Endothelial cell of umbilical vein (primary cell): ENCODE measurements around the gene FLNB. TPM values are rescaled to one million over a fixed set of nuclear protein-coding genes. Genes with fewer than 3 reads are reported as not detected.

Experiments
- BruUV-seq: library from RNA; stranded (reverse); fragments of 400-500 nt; replicated peaks from 2 replicates; lab custom pipeline; 2021; lab: Mats Ljungman, UMichigan
- CTCF ChIA-PET: fragments of 300-600, 350-600 bp; sonication (Branson Sonifier 250); formaldehyde crosslinking; loops from one replicate; lab custom pipeline; 2021; ENCODE audit warnings: antibody characterized with exemption, inconsistent platforms; lab: Charles Lee
- POLR2A ChIA-PET: fragments of 300-600, 350-600 bp; sonication (Branson Sonifier 250); formaldehyde crosslinking; loops from one replicate; lab custom pipeline; 2021; ENCODE audit warnings: antibody characterized with exemption, inconsistent platforms; lab: Charles Lee
- DNase-seq: peaks from one replicate; pipeline ENCODE4 v3.0.0-alpha.2; 2011; ENCODE audit warnings: low read depth, low spot score
- FAIRE-seq: peaks from 2 replicates; lab custom pipeline; 2011; peaks lifted over from hg19 to GRCh38; lab: Jason Lieb, UNC
- H2AFZ ChIP-seq: 2 replicates; pipeline ENCODE4 v1.6.0; 2012; ENCODE audit warnings: low read depth, low read length, control low read depth, inconsistent platforms
- H3K27ac ChIP-seq: 2 replicates; pipeline ENCODE4 v1.5.1; 2011; ENCODE audit warnings: low read depth, mild to moderate bottlenecking, control low read depth, low read length, moderate library complexity; ENCODE audit not compliant: insufficient read depth
- H3K27me3 ChIP-seq, 2 experiments: 2 replicates each; pipeline versions ENCODE4 v1.6.0 to v1.6.1; 2011; ENCODE audit warnings: low read length in 2 of 2, mixed read lengths in 1 of 2; ENCODE audit not compliant: control insufficient read depth in 2 of 2, insufficient read depth in 2 of 2
- H3K36me3 ChIP-seq, 2 experiments: 2 replicates in 1 of 2; 3 replicates in 1 of 2; pipeline ENCODE4 v1.5.1; 2011; ENCODE audit warnings: low read length in 2 of 2, mild to moderate bottlenecking in 1 of 2, moderate library complexity in 1 of 2; ENCODE audit not compliant: control insufficient read depth in 2 of 2, insufficient read depth in 2 of 2; ENCODE audit errors: extremely low read depth in 1 of 2
- H3K4me1 ChIP-seq: 3 replicates; pipeline ENCODE4 v1.5.1; 2011; ENCODE audit warnings: mild to moderate bottlenecking, low read length; ENCODE audit not compliant: control insufficient read depth, insufficient read depth; ENCODE audit errors: extremely low read depth
- H3K4me2 ChIP-seq: 2 replicates; pipeline ENCODE4 v1.6.1; 2011; ENCODE audit warnings: low read length, control low read depth, mixed read lengths; ENCODE audit not compliant: insufficient read depth
- H3K4me3 ChIP-seq, 3 experiments: fragments of 200-600 bp in 1 of 3; sonication (generic), shearing (Covaris generic) in 1 of 3; replicated peaks in 1 of 3; 2 replicates each; pipeline ENCODE4 v1.5.1; 2011 to 2016; ENCODE audit warnings: control low read depth in 3 of 3, low read length in 3 of 3, mild to moderate bottlenecking in 2 of 3, inconsistent platforms in 1 of 3, low read depth in 1 of 3, moderate library complexity in 1 of 3; ENCODE audit not compliant: insufficient read depth in 1 of 3
- H3K79me2 ChIP-seq: 2 replicates; pipeline ENCODE4 v1.6.0; 2012; ENCODE audit warnings: low read length, inconsistent platforms; ENCODE audit not compliant: control insufficient read depth, insufficient read depth
- H3K9ac ChIP-seq: replicated peaks from 2 replicates; pipeline ENCODE3; 2011; ENCODE audit warnings: low read length, control low read depth; ENCODE audit not compliant: insufficient read depth; ENCODE audit errors: extremely low read depth
- H3K9me1 ChIP-seq: replicated peaks from 3 replicates; pipeline ENCODE4 v1.6.0; 2011; ENCODE audit warnings: mild to moderate bottlenecking, low read length; ENCODE audit not compliant: control insufficient read depth, insufficient read depth; ENCODE audit errors: extremely low read depth
- H3K9me3 ChIP-seq: replicated peaks from 2 replicates; pipeline ENCODE4 v1.5.1; 2012; ENCODE audit warnings: low read length, inconsistent platforms; ENCODE audit not compliant: control insufficient read depth, insufficient read depth
- H4K20me1 ChIP-seq: replicated peaks from 2 replicates; pipeline ENCODE3; 2011; ENCODE audit warnings: mild to moderate bottlenecking, low read length; ENCODE audit not compliant: control insufficient read depth, insufficient read depth; ENCODE audit errors: extremely low read depth
- EZH2 ChIP-seq: IDR thresholded peaks from 2 replicates; pipeline ENCODE4 v1.6.1; 2012; ENCODE audit warnings: borderline replicate concordance, low read depth, mild to moderate bottlenecking, moderate library complexity, low read length, inconsistent platforms; ENCODE audit not compliant: severe bottlenecking
- GATA2 ChIP-seq: IDR thresholded peaks from 2 replicates; pipeline ENCODE4 v1.7.0; 2011; ENCODE audit warnings: low read depth, mild to moderate bottlenecking, moderate library complexity, mixed read lengths, low read length; ENCODE audit not compliant: insufficient read length, insufficient read depth
- JUN ChIP-seq: IDR thresholded peaks from 2 replicates; pipeline ENCODE4 v1.6.1; 2011; ENCODE audit warnings: borderline replicate concordance, low read depth; ENCODE audit not compliant: insufficient read length, insufficient read depth
- MYC ChIP-seq: IDR thresholded peaks from one replicate; pipeline ENCODE4 v1.6.1; 2011; ENCODE audit warnings: mild to moderate bottlenecking, low read depth, low read length
- POLR2A ChIP-seq: IDR thresholded peaks from 2 replicates; pipeline ENCODE4 v1.6.1; 2012; ENCODE audit warnings: low read depth, mild to moderate bottlenecking, control low read depth, low read length
- POLR2AphosphoS5 ChIP-seq: IDR thresholded peaks from 2 replicates; pipeline ENCODE4 v1.6.1; 2012; ENCODE audit warnings: low read depth, mild to moderate bottlenecking, control low read depth, low read length, moderate library complexity; ENCODE audit not compliant: insufficient read depth
- dilution Hi-C: fragments of 300-500 bp; cut with MboI; formaldehyde crosslinking; loops from one replicate; pipeline ENCODE4 v1.15.0; 2019; ENCODE audit warnings: low sequenced_read_pairs; ENCODE audit not compliant: extremely low pct_ligation_motif_present
- intact Hi-C: fragments of 100-400 bp; cut with micrococcal nuclease; formaldehyde crosslinking; loops from one replicate; pipeline ENCODE4 v1.10.0; 2022
- polyA plus RNA-seq, 4 experiments: library from polyadenylated mRNA; depleted of rRNA in 3 of 4; stranded (reverse) in 3 of 4; unstranded in 1 of 4; fragments of >200 nt; gene quantifications; 2 replicates each; pipeline versions ENCODE4 v1.2.1 to v1.2.3, GENCODE V29; 2011 to 2012; ENCODE audit warnings: missing spikeins in 1 of 4
- total RNA-seq: library from RNA; stranded (reverse); gene quantifications from 2 replicates; pipeline ENCODE4 v1.2.3, GENCODE V29; 2021
- TF ChIP-seq, protein P1 (sequence below), 2 donors: IDR thresholded peaks; 1 replicate in 1 of 2; 2 replicates in 1 of 2; pipeline ENCODE4 v1.5.1; 2011; ENCODE audit warnings: low read length in 2 of 2, mild to moderate bottlenecking in 2 of 2, moderate library complexity in 2 of 2, control low read depth in 1 of 2, inconsistent platforms in 1 of 2, low read depth in 1 of 2; ENCODE audit not compliant: insufficient read depth in 1 of 2; ENCODE audit errors: extremely low read depth in 1 of 2
- TF ChIP-seq, protein P2 (sequence below): IDR thresholded peaks from 2 replicates; pipeline ENCODE4 v1.6.1; 2011; ENCODE audit not compliant: insufficient read depth, insufficient read length

FLNB gene
- total and polyA plus RNA-seq, 2 donors (not counting 3 experiments of a cell fraction or from before 2014, with no cell fraction given), result 479 to 670 TPM

DNA sequence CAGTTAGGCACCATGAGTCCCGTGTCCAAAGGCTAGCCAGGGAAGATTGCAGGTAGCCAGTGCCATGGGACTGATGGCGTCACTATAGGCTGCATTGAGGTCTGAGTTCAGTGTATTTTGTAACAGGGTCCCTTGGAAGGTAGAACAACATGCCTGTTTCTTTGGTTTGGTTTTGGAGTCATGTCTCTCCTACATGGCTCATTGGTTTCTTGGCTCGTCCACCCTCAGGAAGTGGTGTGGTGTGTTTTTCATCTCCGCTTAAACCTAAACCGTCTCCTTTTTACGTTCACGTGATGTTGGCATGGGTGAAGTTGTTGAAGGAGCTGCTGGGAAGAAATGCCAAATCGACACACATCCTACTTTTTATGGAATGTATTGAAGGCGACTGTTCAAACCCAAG lies 71.6 kb downstream of the FLNB start:
- no peak for FAIRE-seq
- peak; percentile 53 for DNase-seq
- H3K9me1 ChIP-seq, result no peaks in the 10 kb centered on the region
- ChIA-PET POLR2A (interaction anchor here (0.9 to 2.8 kb wide), 2 partner anchors 9 to 30 kb away, joined by 3 to 19 read pairs; no protein-coding TSS in a partner anchor), CTCF (interaction anchor here (1.2 to 1.5 kb wide), 3 partner anchors 16 to 63 kb away, joined by 4 to 5 read pairs (median 4); no protein-coding TSS in a partner anchor)
- peaks cover 65% of the 10 kb centered on the region for H3K79me2 ChIP-seq
- intact Hi-C loops, result no loop called here
- no peak overlapping the region for H3K4me2 ChIP-seq
- H3K4me3 ChIP-seq, result no peak overlapping the region
- H3K27me3 ChIP-seq, result no peaks in the 10 kb centered on the region
- H3K36me3 ChIP-seq, result peaks cover 24 to 32% of the 10 kb centered on the region in 2 experiments
- H3K9me3 ChIP-seq, result no peaks in the 10 kb centered on the region
- H3K4me1 ChIP-seq, result peaks cover 42% of the 10 kb centered on the region
- no TSS peak for BruUV-seq
- dilution Hi-C loops, result no loop called here
- no peak overlapping the region for H2AFZ ChIP-seq
- TF ChIP-seq POLR2A (no peak), POLR2AphosphoS5 (no peak), JUN (no peak), GATA2 (no peak), EZH2 (no peak), MYC (no peak)
- TF ChIP-seq, protein P1, sequence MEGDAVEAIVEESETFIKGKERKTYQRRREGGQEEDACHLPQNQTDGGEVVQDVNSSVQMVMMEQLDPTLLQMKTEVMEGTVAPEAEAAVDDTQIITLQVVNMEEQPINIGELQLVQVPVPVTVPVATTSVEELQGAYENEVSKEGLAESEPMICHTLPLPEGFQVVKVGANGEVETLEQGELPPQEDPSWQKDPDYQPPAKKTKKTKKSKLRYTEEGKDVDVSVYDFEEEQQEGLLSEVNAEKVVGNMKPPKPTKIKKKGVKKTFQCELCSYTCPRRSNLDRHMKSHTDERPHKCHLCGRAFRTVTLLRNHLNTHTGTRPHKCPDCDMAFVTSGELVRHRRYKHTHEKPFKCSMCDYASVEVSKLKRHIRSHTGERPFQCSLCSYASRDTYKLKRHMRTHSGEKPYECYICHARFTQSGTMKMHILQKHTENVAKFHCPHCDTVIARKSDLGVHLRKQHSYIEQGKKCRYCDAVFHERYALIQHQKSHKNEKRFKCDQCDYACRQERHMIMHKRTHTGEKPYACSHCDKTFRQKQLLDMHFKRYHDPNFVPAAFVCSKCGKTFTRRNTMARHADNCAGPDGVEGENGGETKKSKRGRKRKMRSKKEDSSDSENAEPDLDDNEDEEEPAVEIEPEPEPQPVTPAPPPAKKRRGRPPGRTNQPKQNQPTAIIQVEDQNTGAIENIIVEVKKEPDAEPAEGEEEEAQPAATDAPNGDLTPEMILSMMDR (IDR thresholded peaks at IDR 0.05; ENCODE audit: extremely low read depth in 1 of 2, insufficient read depth in 1 of 2, low read depth in 1 of 2, low read length in 2 of 2), result no peak
- TF ChIP-seq, protein P2, sequence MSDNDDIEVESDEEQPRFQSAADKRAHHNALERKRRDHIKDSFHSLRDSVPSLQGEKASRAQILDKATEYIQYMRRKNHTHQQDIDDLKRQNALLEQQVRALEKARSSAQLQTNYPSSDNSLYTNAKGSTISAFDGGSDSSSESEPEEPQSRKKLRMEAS, result no peak
- peak overlapping the region; percentile 15 for H3K27ac ChIP-seq
- H4K20me1 ChIP-seq, result no peaks in the 10 kb centered on the region
- H3K9ac ChIP-seq, result no peak overlapping the region
